Ecto neural progenitor cell (in vitro differentiated cells): ENCODE data around the gene EEPD1.

Experiments used
- DNase-seq: peaks from one replicate; pipeline ENCODE4 v3.0.0-alpha.2; 2018; ENCODE audit warnings: low spot score

Gene EEPD1

GRCh38 chr7:36281945-36282717, 129.1 kb downstream of the EEPD1 start:
- DNase-seq, result no peak

GRCh38 chr7:36283181-36283580, 130.1 kb downstream of the EEPD1 start:
- DNase-seq, result no peak

GRCh38 chr7:36283711-36284130, 130.7 kb downstream of the EEPD1 start:
- no peak for DNase-seq

DNA sequence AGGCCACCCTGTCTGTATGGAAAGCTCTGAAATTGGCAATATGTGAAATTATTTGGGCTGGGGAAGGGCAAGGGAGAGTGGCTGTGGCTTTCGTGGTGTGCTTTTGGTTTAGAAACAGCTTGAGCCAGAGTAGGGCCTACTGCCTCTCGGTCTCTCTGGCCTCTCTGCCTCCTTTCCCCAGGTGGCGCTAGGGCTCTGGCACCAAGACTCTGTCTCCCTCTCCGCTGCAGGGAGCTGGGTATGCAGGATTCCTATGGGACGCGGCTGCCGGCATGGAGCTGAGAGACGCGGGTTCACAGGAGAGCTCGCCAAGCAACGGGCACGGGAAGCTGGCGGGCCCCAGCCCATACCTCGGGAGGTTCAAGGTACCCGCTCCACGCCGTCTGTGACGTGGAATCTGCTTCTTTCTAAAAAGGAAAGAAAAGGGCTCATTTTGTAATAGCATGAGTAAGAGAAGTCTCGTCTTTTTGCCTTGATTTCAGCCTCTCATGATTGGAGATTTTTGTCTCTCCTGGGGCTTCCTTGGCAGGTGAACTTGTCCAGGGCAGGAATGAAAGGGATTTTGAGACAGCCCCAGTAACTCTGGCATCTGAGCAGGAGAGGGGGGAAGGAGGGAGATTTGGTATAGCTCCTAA, 131.5 kb downstream of the EEPD1 start:
- DNase-seq, result peak; percentile 60

- DNase-seq, result no peak
Observed at GRCh38 chr7:36285276-36285675, 132.2 kb downstream of the EEPD1 start.

DNA sequence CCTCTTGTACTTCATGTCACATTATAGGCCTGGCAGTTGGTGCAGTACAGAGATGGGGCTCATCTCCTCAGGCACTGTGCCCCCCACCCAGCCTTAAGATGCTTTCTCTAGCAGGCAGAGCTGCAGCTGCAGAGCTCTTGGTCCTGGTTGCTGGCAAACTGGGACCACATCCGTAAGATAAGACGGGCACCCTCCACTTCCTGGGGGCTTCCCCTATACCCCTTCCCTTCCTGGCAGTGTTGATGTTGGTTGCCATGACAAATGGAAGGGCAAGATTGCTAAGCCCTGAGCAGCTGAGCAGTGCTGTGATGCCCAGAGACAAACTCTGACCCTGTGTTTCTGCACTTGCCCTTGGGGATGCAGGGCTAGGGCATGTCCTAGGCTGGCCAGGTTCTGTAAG, 133.2 kb downstream of the EEPD1 start:
- DNase-seq, result no peak

- DNase-seq, result no peak
Observed at GRCh38 chr7:36286688-36287087, 133.6 kb downstream of the EEPD1 start.

GRCh38 chr7:36287371-36288241, 134.6 kb downstream of the EEPD1 start:
- no peak for DNase-seq

- no peak for DNase-seq
Observed at GRCh38 chr7:36288501-36288900, 135.4 kb downstream of the EEPD1 start.

GRCh38 chr7:36289833-36290661, 137.0 kb downstream of the EEPD1 start:
- DNase-seq, result no peak

DNA sequence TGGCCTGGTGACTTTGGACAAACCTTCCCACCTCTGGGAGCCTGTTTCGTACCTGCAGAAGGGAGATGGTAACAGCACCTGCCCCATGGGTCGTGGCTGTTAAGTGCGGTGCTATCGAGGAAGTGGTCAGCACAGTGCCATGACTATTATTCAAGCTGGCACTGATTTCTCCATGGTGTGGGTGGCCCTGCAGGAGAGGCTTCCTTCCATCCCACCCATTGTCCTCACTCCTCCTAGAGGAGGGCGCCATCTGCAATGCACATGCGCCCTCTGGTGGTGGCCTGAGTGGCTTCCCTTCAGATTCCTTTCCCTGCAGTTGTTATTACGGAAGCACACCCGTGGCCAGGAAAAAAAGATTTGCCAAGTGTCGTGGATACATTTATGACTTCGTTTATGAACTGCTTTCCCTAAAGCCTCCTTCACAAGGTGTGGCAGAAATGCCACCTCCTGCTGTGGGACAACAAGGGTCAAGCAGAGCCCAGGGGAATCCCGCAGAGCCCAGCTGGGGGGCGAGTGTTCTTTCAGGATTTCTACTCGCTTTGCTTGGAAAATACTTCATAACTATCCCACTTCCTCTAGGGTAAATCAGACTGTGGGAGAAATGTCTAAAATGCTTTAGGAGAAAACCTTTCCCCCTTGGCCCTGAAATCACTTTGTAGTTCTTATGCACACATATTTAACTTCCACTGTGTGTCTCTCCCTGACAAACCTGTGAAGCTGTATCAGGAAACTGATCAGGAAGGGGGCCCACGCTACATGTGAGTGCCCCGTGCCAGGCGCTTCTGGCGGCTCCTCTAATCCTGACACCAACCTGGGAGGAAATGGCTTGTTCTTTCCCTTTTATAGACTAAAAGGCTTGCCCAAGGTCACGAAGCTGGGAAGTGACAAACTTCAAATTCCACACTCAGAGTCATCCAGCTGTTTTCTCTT, 138.6 kb downstream of the EEPD1 start:
- DNase-seq, result peak; percentile 86

GRCh38 chr7:36295090-36295489, 142.0 kb downstream of the EEPD1 start:
- no peak for DNase-seq

DNA sequence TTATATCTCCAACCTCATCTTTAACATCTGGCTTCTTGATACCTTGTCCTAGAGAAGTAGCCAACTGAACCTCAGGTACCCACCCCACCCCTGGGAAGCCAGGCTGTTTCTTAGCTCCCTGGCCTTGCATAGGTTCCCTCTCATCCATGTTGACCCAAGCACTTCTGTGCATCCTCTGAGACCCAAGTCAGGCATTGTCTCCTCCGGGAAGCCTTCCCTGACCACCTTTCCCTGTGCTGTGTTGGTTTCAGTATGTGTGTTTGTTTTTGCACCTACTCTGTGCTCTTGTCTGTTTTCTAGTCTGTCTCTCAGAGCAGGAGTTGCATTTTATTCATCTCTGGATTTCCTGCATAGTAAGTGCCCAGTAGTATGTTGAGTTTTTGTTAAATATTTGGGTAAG, 143.2 kb downstream of the EEPD1 start:
- no peak for DNase-seq

DNA sequence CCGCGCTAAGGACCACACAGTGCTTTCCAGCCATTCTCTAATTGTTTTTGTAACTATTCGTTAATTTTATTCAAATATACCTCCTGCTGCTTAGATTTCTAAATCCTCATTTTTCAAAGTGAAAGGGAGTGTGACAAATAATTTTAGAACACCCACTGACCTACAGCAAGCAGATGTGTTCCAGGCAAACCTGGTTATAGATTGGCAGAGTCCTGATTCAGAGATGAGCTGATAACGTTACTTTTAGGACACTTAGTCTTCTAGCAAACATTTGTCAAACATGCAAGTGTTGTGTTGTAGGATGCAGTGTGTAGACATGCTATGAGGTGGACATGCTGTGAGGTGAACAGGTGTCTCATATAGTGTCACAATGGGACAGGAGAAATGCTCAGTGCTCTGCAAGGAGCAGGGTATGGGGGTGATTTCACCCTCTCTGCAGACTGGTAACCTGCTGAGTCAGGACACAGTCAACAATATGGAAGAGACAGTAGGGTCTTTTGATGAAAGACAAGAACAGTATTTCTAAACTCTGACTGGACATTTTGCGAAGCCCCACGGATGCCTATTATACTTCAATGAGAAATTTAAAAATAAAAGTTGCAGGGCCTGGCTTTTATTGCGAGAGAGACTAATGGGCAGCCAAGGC, 144.4 kb downstream of the EEPD1 start:
- DNase-seq, result no peak

GRCh38 chr7:36298106-36298505, 145.1 kb downstream of the EEPD1 start:
- no peak for DNase-seq

GRCh38 chr7:36299223-36299774, 146.2 kb downstream of the EEPD1 start:
- DNase-seq, result no peak

GRCh38 chr7:36299823-36300341, 146.8 kb downstream of the EEPD1 start:
- peak; percentile 57 for DNase-seq

DNA sequence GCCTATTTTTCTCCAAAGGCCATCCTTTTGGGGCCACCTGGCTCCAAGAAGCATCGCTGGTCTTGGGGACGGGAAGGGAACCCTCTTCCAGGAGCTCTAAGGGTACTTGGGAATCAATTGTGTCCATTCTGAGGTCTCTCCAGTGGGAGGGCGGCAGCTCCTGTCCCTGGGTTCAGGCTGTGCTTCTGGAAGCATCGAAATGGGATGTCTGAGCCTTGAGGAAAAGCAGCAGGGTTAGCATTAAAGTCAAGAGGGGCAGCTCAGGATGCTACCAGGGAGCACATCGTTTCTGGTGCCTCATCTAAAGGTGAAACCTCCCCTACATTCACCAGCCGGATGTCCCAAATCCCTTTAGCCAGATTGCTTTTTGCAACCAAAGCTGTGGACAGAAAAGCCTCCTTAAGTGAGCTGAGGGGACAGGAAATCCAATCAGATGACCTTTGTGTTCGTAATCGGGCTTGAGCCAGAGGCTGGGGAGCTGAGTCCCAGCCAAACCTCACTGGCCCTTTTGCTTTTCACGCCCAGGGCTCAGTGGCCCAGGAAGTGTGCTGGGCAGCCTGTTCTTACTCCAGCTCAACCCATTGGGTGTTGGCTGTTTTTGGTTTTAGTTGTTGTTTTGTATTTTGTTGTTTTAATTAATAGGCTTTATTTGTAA, 147.8 kb downstream of the EEPD1 start:
- DNase-seq, result no peak
